ENCODE data around the gene ERC1.

DNA sequence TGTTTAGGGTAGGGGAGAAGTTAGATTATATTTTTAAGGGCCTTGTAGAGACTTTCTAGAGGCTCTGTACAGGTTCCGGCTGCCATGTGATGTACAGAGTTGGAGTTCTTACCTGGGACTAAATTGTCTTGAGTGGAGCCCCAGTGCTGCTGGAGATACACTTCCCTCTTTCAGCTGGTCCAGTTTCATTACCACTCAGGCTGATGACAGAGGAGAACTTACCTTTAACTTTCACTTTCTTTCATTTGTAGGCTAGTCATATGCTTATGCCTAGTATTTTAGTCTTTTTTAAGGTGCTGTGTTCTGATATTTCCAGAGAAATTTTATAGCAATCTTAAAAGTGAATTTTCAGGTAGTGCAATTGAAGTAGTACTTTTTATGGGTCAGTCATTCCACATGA is 117.3 kb downstream of the ERC1 start:
- TF ChIP-seq, protein P1, sequence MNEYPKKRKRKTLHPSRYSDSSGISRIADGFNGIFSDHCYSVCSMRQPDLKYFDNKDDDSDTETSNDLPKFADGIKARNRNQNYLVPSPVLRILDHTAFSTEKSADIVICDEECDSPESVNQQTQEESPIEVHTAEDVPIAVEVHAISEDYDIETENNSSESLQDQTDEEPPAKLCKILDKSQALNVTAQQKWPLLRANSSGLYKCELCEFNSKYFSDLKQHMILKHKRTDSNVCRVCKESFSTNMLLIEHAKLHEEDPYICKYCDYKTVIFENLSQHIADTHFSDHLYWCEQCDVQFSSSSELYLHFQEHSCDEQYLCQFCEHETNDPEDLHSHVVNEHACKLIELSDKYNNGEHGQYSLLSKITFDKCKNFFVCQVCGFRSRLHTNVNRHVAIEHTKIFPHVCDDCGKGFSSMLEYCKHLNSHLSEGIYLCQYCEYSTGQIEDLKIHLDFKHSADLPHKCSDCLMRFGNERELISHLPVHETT (tag by site-specific recombination; IDR thresholded peaks at IDR 0.05): no peak
- TF ChIP-seq ZNF18 (tag by site-specific recombination; IDR thresholded peaks at IDR 0.05) (no peak), ATF2 (tag by site-specific recombination; IDR thresholded peaks at IDR 0.05; ENCODE audit: low read depth) (no peak), GLI4 (tag by site-specific recombination; IDR thresholded peaks at IDR 0.05) (no peak), ZNF239 (tag by site-specific recombination; IDR thresholded peaks at IDR 0.05) (no peak), ZNF514 (tag by site-specific recombination; IDR thresholded peaks at IDR 0.05) (no peak), ZNF701 (tag by site-specific recombination; IDR thresholded peaks at IDR 0.05) (no peak)
- TF ChIP-seq, protein P2, sequence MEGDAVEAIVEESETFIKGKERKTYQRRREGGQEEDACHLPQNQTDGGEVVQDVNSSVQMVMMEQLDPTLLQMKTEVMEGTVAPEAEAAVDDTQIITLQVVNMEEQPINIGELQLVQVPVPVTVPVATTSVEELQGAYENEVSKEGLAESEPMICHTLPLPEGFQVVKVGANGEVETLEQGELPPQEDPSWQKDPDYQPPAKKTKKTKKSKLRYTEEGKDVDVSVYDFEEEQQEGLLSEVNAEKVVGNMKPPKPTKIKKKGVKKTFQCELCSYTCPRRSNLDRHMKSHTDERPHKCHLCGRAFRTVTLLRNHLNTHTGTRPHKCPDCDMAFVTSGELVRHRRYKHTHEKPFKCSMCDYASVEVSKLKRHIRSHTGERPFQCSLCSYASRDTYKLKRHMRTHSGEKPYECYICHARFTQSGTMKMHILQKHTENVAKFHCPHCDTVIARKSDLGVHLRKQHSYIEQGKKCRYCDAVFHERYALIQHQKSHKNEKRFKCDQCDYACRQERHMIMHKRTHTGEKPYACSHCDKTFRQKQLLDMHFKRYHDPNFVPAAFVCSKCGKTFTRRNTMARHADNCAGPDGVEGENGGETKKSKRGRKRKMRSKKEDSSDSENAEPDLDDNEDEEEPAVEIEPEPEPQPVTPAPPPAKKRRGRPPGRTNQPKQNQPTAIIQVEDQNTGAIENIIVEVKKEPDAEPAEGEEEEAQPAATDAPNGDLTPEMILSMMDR (tag by site-specific recombination; IDR thresholded peaks at IDR 0.05): no peak
- TF ChIP-seq, protein P3, sequence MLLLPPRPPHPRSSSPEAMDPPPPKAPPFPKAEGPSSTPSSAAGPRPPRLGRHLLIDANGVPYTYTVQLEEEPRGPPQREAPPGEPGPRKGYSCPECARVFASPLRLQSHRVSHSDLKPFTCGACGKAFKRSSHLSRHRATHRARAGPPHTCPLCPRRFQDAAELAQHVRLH (tag by site-specific recombination; IDR thresholded peaks at IDR 0.05): no peak
